ENCODE measurements around the gene MPV17L. TPM values are rescaled to one million over a fixed set of nuclear protein-coding genes. Genes with fewer than 3 reads are reported as not detected.
"Not testable (repeated sequence)": the region's sequence is repeated elsewhere in the genome, so short reads cannot be mapped to it uniquely, and the experiment has no call there.

The MPV17L gene
- total and polyA plus RNA-seq, 2 experiments from 2014 or later = 0.46 to 2.1 TPM

- Histone ChIP-seq H3K9me3 (ENCODE audit: low read depth) (no peaks in the 10 kb centered on the region), H3K27me3 (peaks cover 3% of the 10 kb centered on the region), H2AFZ (no peak overlapping the region), H3K4me3 (no peak overlapping the region), H3K79me2 (no peaks in the 10 kb centered on the region), H4K20me1 (ENCODE audit: insufficient read depth, poor library complexity, severe bottlenecking) (no peaks in the 10 kb centered on the region), H3K4me2 (no peak overlapping the region), H3K27ac (no peak overlapping the region), H3K4me1 (ENCODE audit: insufficient read depth) (no peaks in the 10 kb centered on the region), H3K9me2 (replicated peaks; ENCODE audit: insufficient read depth) (no peaks in the 10 kb centered on the region), H3K36me3 (replicated peaks; ENCODE audit: insufficient read depth, low read depth) (no peaks in the 10 kb centered on the region)
- WGBS (ENCODE audit: low lambda C conversion rate, missing lambda C conversion rate) = 94% methylated on average over 9 of the region's 9 CpGs
- no peak for DNase-seq (ENCODE audit: low spot score)
- TF ChIP-seq CTCF (IDR thresholded peaks at IDR 0.05; ENCODE audit: poor library complexity) (no peak), EZH2phosphoT487 (IDR thresholded peaks at IDR 0.05; ENCODE audit: low read depth, severe bottlenecking, unreplicated experiment) (no peak), EZH2 (IDR thresholded peaks at IDR 0.05; ENCODE audit: borderline replicate concordance) (no peak)
Observed at GRCh38 chr16:15403392-15403995, 7.9 kb downstream of the MPV17L start.

- H3K36me3 ChIP-seq (replicated peaks; ENCODE audit: insufficient read depth, low read depth); H2AFZ ChIP-seq; H3K27ac ChIP-seq; H3K79me2 ChIP-seq; DNase-seq (ENCODE audit: low spot score); H3K27me3 ChIP-seq; H3K4me2 ChIP-seq; H3K9me2 ChIP-seq (replicated peaks; ENCODE audit: insufficient read depth); H3K9me3 ChIP-seq (ENCODE audit: low read depth); H3K4me1 ChIP-seq (ENCODE audit: insufficient read depth); H3K4me3 ChIP-seq; H4K20me1 ChIP-seq (ENCODE audit: insufficient read depth, poor library complexity, severe bottlenecking): not testable (repeated sequence)
- 97% methylated on average over 3 of the region's 3 CpGs for WGBS (ENCODE audit: low lambda C conversion rate, missing lambda C conversion rate)
Observed at GRCh38 chr16:15404091-15404490, 8.5 kb downstream of the MPV17L start.

GRCh38 chr16:15404792-15405191 lies 9.2 kb downstream of the MPV17L start:
- Histone ChIP-seq H3K4me1 (ENCODE audit: insufficient read depth) (no peaks in the 10 kb centered on the region), H4K20me1 (ENCODE audit: insufficient read depth, poor library complexity, severe bottlenecking) (no peaks in the 10 kb centered on the region), H3K36me3 (replicated peaks; ENCODE audit: insufficient read depth, low read depth) (no peaks in the 10 kb centered on the region), H3K9me3 (ENCODE audit: low read depth) (no peaks in the 10 kb centered on the region), H3K27ac (no peak overlapping the region), H3K4me3 (no peak overlapping the region), H3K9me2 (replicated peaks; ENCODE audit: insufficient read depth) (no peaks in the 10 kb centered on the region), H2AFZ (no peak overlapping the region), H3K79me2 (no peaks in the 10 kb centered on the region), H3K27me3 (no peaks in the 10 kb centered on the region), H3K4me2 (no peak overlapping the region)
- TF ChIP-seq CTCF (IDR thresholded peaks at IDR 0.05; ENCODE audit: poor library complexity) (no peak), EZH2phosphoT487 (IDR thresholded peaks at IDR 0.05; ENCODE audit: low read depth, severe bottlenecking, unreplicated experiment) (no peak), EZH2 (IDR thresholded peaks at IDR 0.05; ENCODE audit: borderline replicate concordance) (no peak)
- no peak for DNase-seq (ENCODE audit: low spot score)
- 91% methylated on average over 4 of the region's 4 CpGs for WGBS (ENCODE audit: low lambda C conversion rate, missing lambda C conversion rate)

- H3K4me1 ChIP-seq (ENCODE audit: insufficient read depth); H4K20me1 ChIP-seq (ENCODE audit: insufficient read depth, poor library complexity, severe bottlenecking); H3K9me2 ChIP-seq (replicated peaks; ENCODE audit: insufficient read depth); H3K79me2 ChIP-seq; H3K4me2 ChIP-seq; H3K36me3 ChIP-seq (replicated peaks; ENCODE audit: insufficient read depth, low read depth); H3K9me3 ChIP-seq (ENCODE audit: low read depth); H2AFZ ChIP-seq; H3K27ac ChIP-seq; H3K27me3 ChIP-seq; DNase-seq (ENCODE audit: low spot score); H3K4me3 ChIP-seq: not testable (repeated sequence)
- WGBS (ENCODE audit: low lambda C conversion rate, missing lambda C conversion rate) = 89% methylated on average over 4 of the region's 4 CpGs
Observed at GRCh38 chr16:15407756-15408155, 12.2 kb downstream of the MPV17L start.

GRCh38 chr16:15409476-15409875 lies 13.9 kb downstream of the MPV17L start:
- not testable (repeated sequence) for H3K4me2 ChIP-seq; H3K27me3 ChIP-seq; H4K20me1 ChIP-seq (ENCODE audit: insufficient read depth, poor library complexity, severe bottlenecking); H3K27ac ChIP-seq; H3K79me2 ChIP-seq; H3K36me3 ChIP-seq (replicated peaks; ENCODE audit: insufficient read depth, low read depth); H3K9me2 ChIP-seq (replicated peaks; ENCODE audit: insufficient read depth); H3K4me3 ChIP-seq; H3K9me3 ChIP-seq (ENCODE audit: low read depth); H3K4me1 ChIP-seq (ENCODE audit: insufficient read depth); DNase-seq (ENCODE audit: low spot score); H2AFZ ChIP-seq
- 94% methylated on average over 6 of the region's 6 CpGs for WGBS (ENCODE audit: low lambda C conversion rate, missing lambda C conversion rate)

Data from hepatocyte (in vitro differentiated cells).